HG03045 (cell line): ENCODE results near the gene FHIT.
A peak's percentile ranks its signal among the peaks of the same experiment; 100 is the strongest.
"Not testable (repeated sequence)": the region's sequence is repeated elsewhere in the genome, so short reads cannot be mapped to it uniquely, and the experiment has no call there.

Experiments
- ATAC-seq: cut with Tn5 transposase; IDR thresholded peaks from one replicate; pipeline ENCODE4 v1.9.1; 2021; ENCODE audit warnings: mild to moderate bottlenecking, moderate library complexity; ENCODE audit not compliant: unreplicated experiment

FHIT gene

GRCh38 chr3:60591267-60591666 is 660.0 kb downstream of the FHIT start:
- ATAC-seq = no peak

- ATAC-seq = no peak
These were observed 662.4 kb downstream of the FHIT start for GRCh38 chr3:60588806-60589205.

- ATAC-seq = no peak
These were observed 665.3 kb downstream of the FHIT start for GRCh38 chr3:60585918-60586317.

- ATAC-seq = no peak
These were observed 667.0 kb downstream of the FHIT start for GRCh38 chr3:60584250-60584649.

- ATAC-seq = no peak
These were observed 669.0 kb downstream of the FHIT start for GRCh38 chr3:60582288-60582687.

- no peak for ATAC-seq
These were observed 670.4 kb downstream of the FHIT start for GRCh38 chr3:60580809-60581208.

GRCh38 chr3:60579734-60580133 is 671.5 kb downstream of the FHIT start:
- ATAC-seq = no peak

- ATAC-seq = no peak
These were observed 672.3 kb downstream of the FHIT start for GRCh38 chr3:60578936-60579335.

GRCh38 chr3:60577601-60578000 is 673.7 kb downstream of the FHIT start:
- ATAC-seq = no peak

- no peak for ATAC-seq
These were observed 675.5 kb downstream of the FHIT start for GRCh38 chr3:60575718-60576272.

GRCh38 chr3:60574046-60574769 is 677.0 kb downstream of the FHIT start:
- no peak for ATAC-seq

GRCh38 chr3:60573494-60573893 is 677.8 kb downstream of the FHIT start:
- ATAC-seq = no peak

- no peak for ATAC-seq
These were observed 679.7 kb downstream of the FHIT start for GRCh38 chr3:60571511-60571910.

- ATAC-seq = no peak
These were observed 694.1 kb downstream of the FHIT start for GRCh38 chr3:60557122-60557521.

- peak; percentile 66 for ATAC-seq
These were observed 695.4 kb downstream of the FHIT start for GRCh38 chr3:60555686-60556354.

GRCh38 chr3:60553144-60553543 is 698.1 kb downstream of the FHIT start:
- no peak for ATAC-seq

- ATAC-seq = no peak
These were observed 698.7 kb downstream of the FHIT start for GRCh38 chr3:60552581-60552980.

- ATAC-seq = no peak
These were observed 699.6 kb downstream of the FHIT start for GRCh38 chr3:60551455-60552209.

GRCh38 chr3:60549863-60550262 is 701.4 kb downstream of the FHIT start:
- ATAC-seq = no peak

- no peak for ATAC-seq
These were observed 708.3 kb downstream of the FHIT start for GRCh38 chr3:60542995-60543394.

- not testable (repeated sequence) for ATAC-seq
These were observed 711.9 kb downstream of the FHIT start for GRCh38 chr3:60539394-60539793.

GRCh38 chr3:60536420-60536819 is 714.8 kb downstream of the FHIT start:
- no peak for ATAC-seq
